ENCODE results near the gene RAVER1.
"Not testable (repeated sequence)": the region's sequence is repeated elsewhere in the genome, so short reads cannot be mapped to it uniquely, and the experiment has no call there.

RAVER1 gene

DNA sequence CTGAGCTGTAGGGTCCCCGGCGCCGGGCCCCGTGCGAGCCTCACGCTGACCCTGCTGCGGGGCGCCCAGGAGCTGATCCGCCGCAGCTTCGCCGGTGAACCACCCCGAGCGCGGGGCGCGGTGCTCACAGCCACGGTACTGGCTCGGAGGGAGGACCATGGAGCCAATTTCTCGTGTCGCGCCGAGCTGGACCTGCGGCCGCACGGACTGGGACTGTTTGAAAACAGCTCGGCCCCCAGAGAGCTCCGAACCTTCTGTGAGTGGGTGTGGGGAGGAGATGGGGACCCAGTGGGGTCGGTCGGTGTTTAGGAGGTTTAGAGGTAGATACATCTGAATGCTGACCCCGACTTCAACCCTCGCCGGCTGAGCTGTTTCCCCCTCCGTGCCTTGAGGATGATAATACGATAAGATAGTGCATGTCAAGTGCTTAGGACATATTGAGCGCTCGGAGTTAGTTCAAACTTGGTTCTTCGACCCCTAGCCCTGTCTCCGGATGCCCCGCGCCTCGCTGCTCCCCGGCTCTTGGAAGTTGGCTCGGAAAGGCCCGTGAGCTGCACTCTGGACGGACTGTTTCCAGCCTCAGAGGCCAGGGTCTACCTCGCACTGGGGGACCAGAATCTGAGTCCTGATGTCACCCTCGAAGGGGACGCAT is 41.6 kb downstream of the RAVER1 start:
- DNase-seq (ENCODE audit: low read depth in 2 of 2, low spot score in 1 of 2) = no peak

DNA sequence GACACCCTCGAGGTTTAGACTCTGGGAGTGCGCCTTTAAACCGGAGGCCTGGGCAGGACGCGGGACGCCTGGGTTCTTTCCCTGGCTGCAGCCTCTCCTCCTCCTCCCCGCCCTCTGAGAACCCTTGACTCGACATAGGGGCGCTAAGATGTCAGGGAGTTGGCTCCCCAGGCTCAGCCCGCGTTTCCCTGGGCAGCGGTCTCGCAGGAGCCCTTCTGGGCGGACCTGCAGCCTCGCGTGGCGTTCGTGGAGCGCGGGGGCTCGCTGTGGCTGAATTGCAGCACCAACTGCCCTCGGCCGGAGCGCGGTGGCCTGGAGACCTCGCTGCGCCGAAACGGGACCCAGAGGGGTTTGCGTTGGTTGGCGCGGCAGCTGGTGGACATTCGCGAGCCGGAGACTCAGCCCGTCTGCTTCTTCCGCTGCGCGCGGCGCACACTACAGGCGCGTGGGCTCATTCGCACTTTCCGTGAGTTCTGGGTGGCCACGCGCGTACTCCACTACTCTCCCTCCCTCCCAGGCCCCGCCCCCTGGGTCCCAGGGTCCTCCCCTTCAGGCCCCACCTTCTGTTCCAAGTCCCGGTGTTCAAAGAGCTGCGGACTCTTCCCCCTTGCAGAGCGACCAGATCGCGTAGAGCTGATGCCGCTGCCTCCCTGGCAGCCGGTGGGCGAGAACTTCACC is 42.3 kb downstream of the RAVER1 start:
- DNase-seq (ENCODE audit: low read depth in 2 of 2, low spot score in 1 of 2) = no peak

DNA sequence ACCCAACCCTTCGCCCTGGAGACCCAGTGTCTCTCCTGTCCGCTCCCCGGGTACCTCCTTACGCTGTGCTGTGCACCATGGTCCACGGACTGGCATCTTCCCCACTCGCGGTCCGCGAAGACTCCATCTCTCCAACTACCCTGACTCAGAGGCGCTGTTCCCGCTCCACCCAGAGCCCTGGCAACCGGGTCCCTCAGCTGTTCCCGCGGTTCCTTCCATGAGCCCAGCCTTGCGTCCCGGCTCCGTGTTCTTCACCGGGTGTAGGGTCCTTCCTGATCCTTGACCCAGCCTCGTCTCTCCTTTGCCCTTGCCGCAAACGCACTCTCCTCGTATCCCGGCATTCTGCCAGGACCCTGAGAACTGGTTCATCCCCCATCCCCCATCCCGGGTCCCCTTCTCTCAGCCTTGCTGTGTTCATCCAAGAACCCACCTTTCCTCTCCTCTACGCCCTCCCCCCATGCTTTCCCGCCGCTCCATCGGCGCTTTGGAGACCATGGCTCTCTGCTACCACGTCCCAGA is 42.9 kb downstream of the RAVER1 start:
- DNase-seq (ENCODE audit: low read depth in 2 of 2, low spot score in 1 of 2) = no peak

DNA sequence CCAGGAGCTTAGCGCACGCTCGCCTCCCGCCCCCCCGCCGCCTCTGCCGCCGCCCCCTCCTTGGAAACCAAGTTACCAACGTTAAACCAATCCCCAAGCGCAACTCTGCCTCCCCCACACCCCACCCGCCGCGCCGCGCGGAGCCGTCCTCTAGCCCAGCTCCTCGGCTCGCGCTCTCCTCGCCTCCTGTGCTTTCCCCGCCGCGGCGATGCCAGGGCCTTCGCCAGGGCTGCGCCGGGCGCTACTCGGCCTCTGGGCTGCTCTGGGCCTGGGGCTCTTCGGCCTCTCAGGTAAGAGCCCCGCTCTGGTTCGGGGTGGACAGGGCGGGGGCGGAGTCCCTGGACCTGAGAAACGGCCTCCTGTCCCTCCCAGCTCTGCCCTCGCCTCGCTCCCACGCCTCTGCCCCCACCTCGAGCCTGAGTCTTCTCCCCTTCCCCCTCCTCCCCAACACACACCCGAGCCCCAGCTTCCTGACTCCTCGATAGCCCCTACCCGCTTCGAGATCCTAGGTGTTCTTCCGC is 43.4 kb downstream of the RAVER1 start, which contains the start of gene ICAM5:
Gene ICAM5 (plus strand): TSS at position 117 of the 521 bp plus-strand sequence. CDS start 92 bp downstream, at position 209.
- DNase-seq (ENCODE audit: low read depth in 2 of 2, low spot score in 1 of 2) = no peak

DNA sequence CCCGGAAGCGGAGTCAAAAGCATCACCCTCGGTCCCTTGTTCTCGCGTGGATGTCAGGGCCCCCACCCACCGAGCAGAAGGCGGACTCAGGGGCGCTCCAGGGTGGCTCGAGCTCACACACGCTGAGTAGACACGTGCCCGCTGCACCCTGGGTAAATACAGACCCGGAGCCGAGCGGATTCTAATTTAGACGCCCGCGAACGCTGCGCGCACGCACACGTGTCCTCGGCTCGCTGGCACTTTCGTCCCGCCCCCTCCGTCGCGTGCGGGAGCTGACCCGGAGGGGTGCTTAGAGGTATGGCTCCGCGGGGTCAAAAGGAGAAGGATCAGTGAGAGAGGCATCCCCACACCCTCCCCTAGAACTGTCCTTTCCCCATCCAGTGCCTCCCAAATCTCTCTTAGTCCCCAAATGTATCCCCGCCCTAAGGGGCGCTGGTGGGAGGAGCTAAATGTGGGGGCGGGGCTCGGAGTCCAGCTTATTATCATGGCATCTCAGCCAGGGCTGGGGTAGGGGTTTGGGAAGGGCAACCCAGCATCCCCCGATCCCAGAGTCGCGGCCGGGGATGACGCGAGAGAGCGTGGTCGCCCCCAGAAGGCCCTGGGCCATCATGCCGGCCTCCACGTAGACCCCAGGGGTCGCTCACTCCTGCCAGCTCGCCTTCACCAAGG is 44.0 kb downstream of the RAVER1 start:
- no peak for DNase-seq (ENCODE audit: low read depth in 2 of 2, low spot score in 1 of 2)

DNA sequence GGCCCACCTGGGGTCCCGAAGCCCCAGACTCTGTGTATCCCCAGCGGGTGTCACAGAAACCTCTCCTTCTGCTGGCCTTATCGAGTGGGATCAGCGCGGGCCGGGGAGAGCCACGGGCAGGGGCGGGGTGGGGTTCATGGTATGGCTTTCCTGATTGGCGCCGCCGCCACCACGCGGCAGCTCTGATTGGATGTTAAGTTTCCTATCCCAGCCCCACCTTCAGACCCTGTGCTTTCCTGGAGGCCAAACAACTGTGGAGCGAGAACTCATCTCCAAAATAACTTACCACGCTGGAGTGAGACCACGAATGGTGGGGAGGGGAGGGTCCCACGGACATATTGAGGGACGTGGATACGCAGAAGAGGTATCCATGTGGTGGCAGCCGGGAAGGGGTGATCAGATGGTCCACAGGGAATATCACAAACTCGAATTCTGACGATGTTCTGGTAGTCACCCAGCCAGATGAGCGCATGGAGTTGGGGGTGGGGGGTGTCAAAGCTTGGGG is 44.6 kb downstream of the RAVER1 start:
- DNase-seq (ENCODE audit: low read depth in 2 of 2, low spot score in 1 of 2) = no peak

DNA sequence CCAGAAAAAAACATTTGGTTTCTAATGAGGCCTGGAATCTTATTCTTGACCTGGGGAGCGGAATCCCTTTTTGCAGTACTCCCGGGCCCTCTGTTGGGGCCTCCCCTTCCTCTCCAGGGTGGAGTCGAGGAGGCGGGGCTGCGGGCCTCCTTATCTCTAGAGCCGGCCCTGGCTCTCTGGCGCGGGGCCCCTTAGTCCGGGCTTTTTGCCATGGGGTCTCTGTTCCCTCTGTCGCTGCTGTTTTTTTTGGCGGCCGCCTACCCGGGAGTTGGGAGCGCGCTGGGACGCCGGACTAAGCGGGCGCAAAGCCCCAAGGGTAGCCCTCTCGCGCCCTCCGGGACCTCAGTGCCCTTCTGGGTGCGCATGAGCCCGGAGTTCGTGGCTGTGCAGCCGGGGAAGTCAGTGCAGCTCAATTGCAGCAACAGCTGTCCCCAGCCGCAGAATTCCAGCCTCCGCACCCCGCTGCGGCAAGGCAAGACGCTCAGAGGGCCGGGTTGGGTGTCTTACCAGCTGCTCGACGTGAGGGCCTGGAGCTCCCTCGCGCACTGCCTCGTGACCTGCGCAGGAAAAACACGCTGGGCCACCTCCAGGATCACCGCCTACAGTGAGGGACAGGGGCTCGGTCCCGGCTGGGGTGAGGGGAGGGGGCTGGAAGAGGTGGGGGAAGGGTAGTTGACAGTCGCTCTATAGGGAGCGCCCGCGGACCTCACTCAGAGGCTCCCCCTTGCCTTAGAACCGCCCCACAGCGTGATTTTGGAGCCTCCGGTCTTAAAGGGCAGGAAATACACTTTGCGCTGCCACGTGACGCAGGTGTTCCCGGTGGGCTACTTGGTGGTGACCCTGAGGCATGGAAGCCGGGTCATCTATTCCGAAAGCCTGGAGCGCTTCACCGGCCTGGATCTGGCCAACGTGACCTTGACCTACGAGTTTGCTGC is 46.3 kb downstream of the RAVER1 start, which contains the start of gene ICAM4:
Gene ICAM4 (plus strand): TSS at position 153 of the 935 bp plus-strand sequence. CDS start 58 bp downstream, at position 211.
- no peak for DNase-seq (ENCODE audit: low read depth in 2 of 2, low spot score in 1 of 2)

DNA sequence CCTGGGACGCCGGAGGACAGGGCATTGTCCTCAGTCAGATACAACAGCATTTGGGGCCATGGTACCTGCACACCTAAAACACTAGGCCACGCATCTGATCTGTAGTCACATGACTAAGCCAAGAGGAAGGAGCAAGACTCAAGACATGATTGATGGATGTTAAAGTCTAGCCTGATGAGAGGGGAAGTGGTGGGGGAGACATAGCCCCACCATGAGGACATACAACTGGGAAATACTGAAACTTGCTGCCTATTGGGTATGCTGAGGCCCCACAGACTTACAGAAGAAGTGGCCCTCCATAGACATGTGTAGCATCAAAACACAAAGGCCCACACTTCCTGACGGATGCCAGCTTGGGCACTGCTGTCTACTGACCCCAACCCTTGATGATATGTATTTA is 47.9 kb downstream of the RAVER1 start:
- DNase-seq (ENCODE audit: low read depth in 2 of 2, low spot score in 1 of 2) = no peak

DNA sequence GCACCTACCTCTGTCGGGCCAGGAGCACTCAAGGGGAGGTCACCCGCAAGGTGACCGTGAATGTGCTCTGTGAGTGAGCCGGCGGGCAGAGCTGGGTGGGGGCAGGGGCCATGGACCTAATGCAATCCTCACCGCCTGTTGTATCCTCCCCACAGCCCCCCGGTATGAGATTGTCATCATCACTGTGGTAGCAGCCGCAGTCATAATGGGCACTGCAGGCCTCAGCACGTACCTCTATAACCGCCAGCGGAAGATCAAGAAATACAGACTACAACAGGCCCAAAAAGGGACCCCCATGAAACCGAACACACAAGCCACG is 48.4 kb downstream of the RAVER1 start:
- DNase-seq (ENCODE audit: low read depth in 2 of 2, low spot score in 1 of 2) = no peak

DNA sequence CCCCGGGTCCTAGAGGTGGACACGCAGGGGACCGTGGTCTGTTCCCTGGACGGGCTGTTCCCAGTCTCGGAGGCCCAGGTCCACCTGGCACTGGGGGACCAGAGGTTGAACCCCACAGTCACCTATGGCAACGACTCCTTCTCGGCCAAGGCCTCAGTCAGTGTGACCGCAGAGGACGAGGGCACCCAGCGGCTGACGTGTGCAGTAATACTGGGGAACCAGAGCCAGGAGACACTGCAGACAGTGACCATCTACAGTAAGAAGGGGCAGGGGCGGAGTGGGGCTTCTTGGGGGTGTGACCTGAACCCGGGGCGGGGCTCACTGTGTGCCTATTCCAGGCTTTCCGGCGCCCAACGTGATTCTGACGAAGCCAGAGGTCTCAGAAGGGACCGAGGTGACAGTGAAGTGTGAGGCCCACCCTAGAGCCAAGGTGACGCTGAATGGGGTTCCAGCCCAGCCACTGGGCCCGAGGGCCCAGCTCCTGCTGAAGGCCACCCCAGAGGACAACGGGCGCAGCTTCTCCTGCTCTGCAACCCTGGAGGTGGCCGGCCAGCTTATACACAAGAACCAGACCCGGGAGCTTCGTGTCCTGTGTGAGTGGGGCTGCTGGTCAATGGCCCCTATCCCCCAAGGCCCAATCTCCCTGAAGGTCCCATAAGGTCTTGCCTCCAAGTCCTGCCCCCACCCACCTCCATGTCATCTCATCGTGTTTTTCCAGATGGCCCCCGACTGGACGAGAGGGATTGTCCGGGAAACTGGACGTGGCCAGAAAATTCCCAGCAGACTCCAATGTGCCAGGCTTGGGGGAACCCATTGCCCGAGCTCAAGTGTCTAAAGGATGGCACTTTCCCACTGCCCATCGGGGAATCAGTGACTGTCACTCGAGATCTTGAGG is 49.0 kb downstream of the RAVER1 start:
- no peak for DNase-seq (ENCODE audit: low read depth in 2 of 2, low spot score in 1 of 2)

DNA sequence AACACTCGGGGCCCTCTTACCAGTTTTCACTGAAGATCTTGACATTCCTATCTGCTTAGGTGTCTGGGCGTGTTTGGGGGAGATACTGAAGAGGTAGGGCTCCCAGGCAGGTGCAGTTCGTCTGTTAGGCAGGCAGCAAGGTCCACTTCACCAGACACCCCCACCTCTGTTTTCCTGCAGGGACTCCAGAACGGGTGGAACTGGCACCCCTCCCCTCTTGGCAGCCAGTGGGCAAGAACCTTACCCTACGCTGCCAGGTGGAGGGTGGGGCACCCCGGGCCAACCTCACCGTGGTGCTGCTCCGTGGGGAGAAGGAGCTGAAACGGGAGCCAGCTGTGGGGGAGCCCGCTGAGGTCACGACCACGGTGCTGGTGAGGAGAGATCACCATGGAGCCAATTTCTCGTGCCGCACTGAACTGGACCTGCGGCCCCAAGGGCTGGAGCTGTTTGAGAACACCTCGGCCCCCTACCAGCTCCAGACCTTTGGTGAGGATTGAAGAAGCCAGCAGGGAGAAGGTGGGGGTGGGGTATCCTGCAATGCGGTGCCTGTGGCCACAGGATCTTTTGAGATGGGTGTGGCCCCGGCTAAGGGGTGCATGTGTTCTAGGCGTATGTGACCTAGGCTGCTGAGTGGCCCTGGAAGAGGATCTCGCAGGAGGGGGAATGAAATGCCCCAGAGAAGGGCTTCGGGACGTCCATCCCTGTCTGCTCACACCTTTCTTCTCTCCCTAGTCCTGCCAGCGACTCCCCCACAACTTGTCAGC is 49.8 kb downstream of the RAVER1 start:
- DNase-seq (ENCODE audit: low read depth in 2 of 2, low spot score in 1 of 2) = no peak

DNA sequence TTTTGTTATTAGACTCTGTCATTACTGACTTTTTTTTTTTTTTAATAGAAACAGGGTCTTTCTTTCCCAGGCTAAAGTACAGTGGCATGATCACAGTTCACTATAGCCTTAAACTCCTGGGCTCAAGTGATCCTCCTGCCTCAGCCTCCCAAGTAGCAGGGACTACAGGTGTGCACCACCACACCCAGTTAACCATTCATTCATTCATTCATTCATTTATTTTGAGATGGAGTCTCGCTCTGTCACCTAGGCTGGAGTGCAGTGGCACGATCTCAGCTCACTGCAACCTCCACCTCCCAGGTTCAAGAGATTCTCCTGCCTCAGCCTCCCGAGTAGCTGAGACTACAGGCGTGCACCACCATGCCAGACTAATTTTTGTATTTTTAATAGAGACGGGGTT is 51.3 kb downstream of the RAVER1 start:
- not testable (repeated sequence) for DNase-seq (ENCODE audit: low read depth in 2 of 2, low spot score in 1 of 2)

DNA sequence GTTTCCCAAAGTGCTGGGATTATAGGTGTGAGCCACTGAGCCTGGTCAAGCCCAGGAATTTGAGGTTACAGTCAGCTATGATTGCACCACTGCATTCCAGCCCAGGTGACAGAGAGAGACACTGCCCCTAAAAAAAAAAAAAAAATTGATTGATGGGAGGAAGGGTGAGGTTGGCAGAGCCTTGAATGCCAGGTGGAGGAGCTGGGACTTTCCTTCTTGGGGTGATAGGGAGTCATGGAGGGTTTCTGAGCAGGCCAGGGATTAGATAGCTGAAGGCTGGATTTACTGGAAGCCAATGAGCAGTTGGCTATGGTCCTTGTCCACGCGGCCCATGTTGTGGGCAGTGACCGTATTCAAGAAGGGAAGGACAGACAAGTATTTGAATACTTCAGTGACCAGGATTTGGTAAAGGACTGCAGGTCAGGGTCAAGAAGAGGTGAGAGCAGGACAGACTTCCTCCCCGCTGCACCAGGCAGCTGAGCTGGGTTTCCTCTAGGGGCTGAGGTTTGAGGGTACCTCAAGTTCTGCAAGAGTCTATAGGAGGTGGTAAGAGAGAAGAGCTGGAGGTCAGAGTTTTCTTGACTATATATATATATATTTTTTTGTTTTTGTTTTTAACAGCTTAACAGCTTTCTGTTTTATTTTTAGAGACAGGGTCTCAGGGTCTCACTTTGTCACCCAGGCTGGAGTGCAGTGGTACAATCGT is 53.4 kb downstream of the RAVER1 start:
- no peak for DNase-seq (ENCODE audit: low read depth in 2 of 2, low spot score in 1 of 2)

DNA sequence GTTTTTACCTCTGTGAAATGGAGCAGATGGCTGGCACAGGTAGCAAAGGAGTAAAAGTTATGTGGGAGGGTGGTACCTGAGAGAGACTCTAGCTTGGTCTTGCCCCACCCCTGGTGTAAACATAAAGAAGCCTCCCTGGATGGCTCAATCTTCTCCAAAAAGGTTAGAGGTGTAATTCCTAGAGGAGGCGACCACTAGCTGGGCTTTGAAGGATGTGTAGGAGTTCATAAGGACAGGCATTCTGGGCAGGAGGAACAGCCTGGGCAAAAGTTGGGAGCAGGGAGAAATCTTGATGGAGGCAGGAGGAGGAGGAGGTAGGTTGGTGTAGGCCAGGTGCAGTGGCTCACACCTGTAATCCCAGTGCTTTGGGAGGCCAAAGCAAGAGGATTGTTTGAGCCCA is 54.4 kb downstream of the RAVER1 start:
- no peak for DNase-seq (ENCODE audit: low read depth in 2 of 2, low spot score in 1 of 2)

DNA sequence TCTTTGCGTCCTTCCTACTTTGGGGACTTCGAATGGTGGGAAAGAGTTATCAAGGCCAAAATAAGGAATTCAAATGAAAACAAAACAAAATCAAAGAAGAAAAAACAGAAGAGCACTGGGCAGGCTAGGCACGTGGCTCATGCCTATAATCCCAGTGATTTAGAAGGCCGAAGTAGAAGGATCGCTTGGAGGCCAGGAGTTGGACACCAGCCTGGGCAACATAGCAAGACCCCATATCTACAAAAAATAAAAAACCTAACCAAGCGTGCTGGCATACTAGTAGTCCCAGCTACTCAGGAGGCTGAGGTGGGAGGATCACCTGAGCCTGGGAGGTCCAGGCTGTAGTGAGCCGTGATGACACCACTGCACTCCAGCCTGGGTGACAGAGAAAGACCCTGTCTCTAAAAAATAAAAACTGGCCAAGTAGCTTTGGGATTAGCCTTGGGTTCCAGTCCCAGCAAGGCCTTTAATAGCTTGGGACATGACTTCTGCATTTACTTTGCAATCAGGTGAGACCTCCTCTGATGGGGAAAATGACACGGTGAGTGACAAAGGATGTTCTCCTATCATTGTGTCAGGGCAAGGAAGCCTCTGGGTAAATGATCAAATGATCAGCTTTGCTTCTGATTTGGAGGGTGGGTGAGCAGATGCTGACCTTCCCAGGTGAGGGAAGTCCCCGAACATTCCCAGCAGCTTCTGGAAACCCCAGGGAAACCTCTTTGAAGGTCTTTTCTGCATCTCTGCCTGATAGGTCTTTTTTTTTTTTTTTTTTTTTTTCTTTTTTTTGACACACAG is 55.3 kb downstream of the RAVER1 start:
- no peak for DNase-seq (ENCODE audit: low read depth in 2 of 2, low spot score in 1 of 2)

DNA sequence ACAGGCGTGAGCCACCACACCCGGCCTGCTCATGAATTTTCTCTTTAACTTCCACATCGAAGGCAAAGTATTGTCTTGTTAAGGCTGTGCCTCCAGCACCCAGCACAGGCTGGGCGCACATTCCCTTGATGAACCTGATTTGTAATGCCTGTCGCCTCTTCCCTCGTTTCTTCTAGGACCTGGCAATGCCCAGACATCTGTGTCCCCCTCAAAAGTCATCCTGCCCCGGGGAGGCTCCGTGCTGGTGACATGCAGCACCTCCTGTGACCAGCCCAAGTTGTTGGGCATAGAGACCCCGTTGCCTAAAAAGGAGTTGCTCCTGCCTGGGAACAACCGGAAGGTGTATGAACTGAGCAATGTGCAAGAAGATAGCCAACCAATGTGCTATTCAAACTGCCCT is 58.7 kb downstream of the RAVER1 start:
- DNase-seq (ENCODE audit: low read depth in 2 of 2, low spot score in 1 of 2) = no peak

DNA sequence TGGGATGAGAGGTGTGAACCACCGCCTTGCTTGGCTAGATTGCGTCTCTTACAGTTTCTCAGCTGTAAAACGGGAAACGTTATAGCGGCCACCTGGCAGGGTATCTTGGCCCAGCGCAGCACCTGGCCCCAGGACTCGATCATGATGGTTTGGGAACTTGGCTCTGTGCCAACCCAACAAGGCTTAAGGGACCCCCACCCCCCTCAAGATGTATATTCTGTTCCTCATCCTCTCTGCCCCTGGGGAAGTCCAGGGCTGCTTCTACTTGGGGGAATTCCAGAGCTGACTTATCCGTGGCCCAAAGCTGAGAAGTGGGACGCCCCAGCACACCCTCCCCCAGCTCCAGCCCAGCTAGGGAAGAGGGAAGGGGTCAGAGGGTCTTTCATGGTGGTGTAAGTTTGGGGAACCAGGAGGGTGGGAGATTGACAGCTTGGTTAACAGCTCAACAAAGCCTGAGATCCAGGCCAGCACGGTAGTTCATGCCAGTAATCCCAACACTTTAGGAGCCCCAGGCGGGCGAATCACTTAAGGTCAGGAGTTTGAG is 61.7 kb downstream of the RAVER1 start:
- DNase-seq (ENCODE audit: low read depth in 2 of 2, low spot score in 1 of 2) = no peak
